HepG2 (cell line): ENCODE measurements around the gene RTBDN. TPM values are rescaled to one million over a fixed set of nuclear protein-coding genes. Genes with fewer than 3 reads are reported as not detected.

Experiments used
- HOXA3 ChIP-seq: sonication (generic); formaldehyde crosslinking; IDR thresholded peaks from 2 replicates; pipeline ENCODE4 v1.5.0; 2020; ENCODE audit warnings: missing genetic modification reagents
- KLF9 ChIP-seq: IDR thresholded peaks from 2 replicates; pipeline ENCODE4 v1.6.1; 2016; ENCODE audit warnings: low read depth
- REPIN1 ChIP-seq: sonication (generic); formaldehyde crosslinking; IDR thresholded peaks from 2 replicates; pipeline ENCODE4 v1.8.0; 2022; ENCODE audit warnings: missing genetic modification reagents, low read depth, mild to moderate bottlenecking, borderline replicate concordance
- RNF219 ChIP-seq: sonication (generic); formaldehyde crosslinking; IDR thresholded peaks from 2 replicates; pipeline ENCODE4 v1.5.0; 2020; ENCODE audit warnings: mild to moderate bottlenecking, missing genetic modification reagents
- SCMH1 ChIP-seq: sonication (generic); formaldehyde crosslinking; IDR thresholded peaks from 2 replicates; pipeline ENCODE4 v1.9.0; 2021; ENCODE audit warnings: missing genetic modification reagents, mild to moderate bottlenecking, borderline replicate concordance
- THRA ChIP-seq: sonication (generic); formaldehyde crosslinking; IDR thresholded peaks from 2 replicates; pipeline ENCODE4 v1.4.0; 2020; ENCODE audit warnings: missing genetic modification reagents, borderline replicate concordance
- ZFP36 ChIP-seq: fragments of 150-350 bp; IDR thresholded peaks from 2 replicates; pipeline ENCODE4 v1.6.1; 2018; ENCODE audit warnings: borderline replicate concordance, low read length, low read depth; ENCODE audit not compliant: partially characterized antibody
- ZNF180 ChIP-seq: sonication (generic); formaldehyde crosslinking; IDR thresholded peaks from 2 replicates; pipeline ENCODE4 v1.4.0; 2020; ENCODE audit warnings: low read depth, missing genetic modification reagents, borderline replicate concordance
- ZNF225 ChIP-seq: sonication (generic); formaldehyde crosslinking; IDR thresholded peaks from 2 replicates; pipeline ENCODE4 v1.4.0; 2020; ENCODE audit warnings: mild to moderate bottlenecking, missing genetic modification reagents
- ZNF234 ChIP-seq: sonication (generic); formaldehyde crosslinking; conservative IDR thresholded peaks from 2 replicates; pipeline ENCODE4 v1.5.1; 2020; ENCODE audit warnings: mild to moderate bottlenecking, missing genetic modification reagents
- ZNF296 ChIP-seq: sonication (generic); formaldehyde crosslinking; conservative IDR thresholded peaks from 2 replicates; pipeline ENCODE4 v1.5.0; 2020; ENCODE audit warnings: mild to moderate bottlenecking, missing genetic modification reagents
- ZNF451 ChIP-seq: sonication (generic); formaldehyde crosslinking; IDR thresholded peaks from 2 replicates; pipeline ENCODE4 v1.5.0; 2020; ENCODE audit warnings: mild to moderate bottlenecking, missing genetic modification reagents
- ZNF567 ChIP-seq: sonication (generic); formaldehyde crosslinking; IDR thresholded peaks from 2 replicates; pipeline ENCODE4 v1.8.1; 2023; ENCODE audit warnings: mild to moderate bottlenecking, missing genetic modification reagents, borderline replicate concordance
- ZNF761 ChIP-seq: sonication (generic); formaldehyde crosslinking; conservative IDR thresholded peaks from 2 replicates; pipeline ENCODE4 v1.4.0; 2020; ENCODE audit warnings: mild to moderate bottlenecking, missing genetic modification reagents
- ZNF788 ChIP-seq: sonication (generic); formaldehyde crosslinking; IDR thresholded peaks from 2 replicates; pipeline ENCODE4 v1.5.0; 2020; ENCODE audit warnings: mild to moderate bottlenecking, missing genetic modification reagents, borderline replicate concordance
- ZNF792 ChIP-seq: IDR thresholded peaks from 2 replicates; pipeline ENCODE4 v1.6.1; 2016
- polyA plus RNA-seq, 8 experiments: library from polyadenylated mRNA; depleted of rRNA in 3 of 8; stranded (reverse) in 7 of 8; unstranded in 1 of 8; fragments of >200 nt; fragmentation: Illumina TruSeq in 4 of 8; extraction: Trizol in 4 of 8; gene quantifications; 2 replicates each; pipeline versions ENCODE4 v1.2.1 to v1.2.3, GENCODE V29; 2011 to 2016; ENCODE audit warnings: low read depth in 4 of 8, missing spikeins in 1 of 8, mixed read lengths in 1 of 8; ENCODE audit not compliant: insufficient read depth in 1 of 8
- total RNA-seq, 5 experiments: library from RNA; depleted of rRNA; stranded (reverse); fragments of >200 nt; fragmentation: Illumina TruSeq; extraction: Trizol; gene quantifications; 2 replicates each; pipeline ENCODE4 v1.2.3, GENCODE V29; 2016; ENCODE audit warnings: low read depth in 1 of 5
- TF ChIP-seq, protein P1 (sequence below): sonication (generic); formaldehyde crosslinking; conservative IDR thresholded peaks from 2 replicates; pipeline ENCODE4 v1.5.0; 2020; ENCODE audit warnings: missing genetic modification reagents
- TF ChIP-seq, protein P2 (sequence below): sonication (generic); formaldehyde crosslinking; IDR thresholded peaks from 2 replicates; pipeline ENCODE4 v1.4.0; 2020; ENCODE audit warnings: missing genetic modification reagents
- TF ChIP-seq, protein P3 (sequence below): sonication (generic); formaldehyde crosslinking; IDR thresholded peaks from 2 replicates; pipeline ENCODE4 v1.8.1; 2022; ENCODE audit warnings: mild to moderate bottlenecking, missing genetic modification reagents
- TF ChIP-seq, protein P4 (sequence below): sonication (generic); formaldehyde crosslinking; IDR thresholded peaks from 2 replicates; pipeline ENCODE4 v1.4.0; 2020; ENCODE audit warnings: mild to moderate bottlenecking, missing genetic modification reagents, borderline replicate concordance

RTBDN gene
- total and polyA plus RNA-seq, 2 of the 13 experiments (the other 11 are each of a cell fraction or from before 2014, with no cell fraction given) = 0.27 to 0.48 TPM

GRCh38 chr19:12791345-12792050 lies 42.9 kb downstream of the RTBDN start, which contains the start of gene JUNB (continued):
- TF ChIP-seq THRA (CRISPR knock-in tag) = peak; percentile 83
- TF ChIP-seq, protein P1, sequence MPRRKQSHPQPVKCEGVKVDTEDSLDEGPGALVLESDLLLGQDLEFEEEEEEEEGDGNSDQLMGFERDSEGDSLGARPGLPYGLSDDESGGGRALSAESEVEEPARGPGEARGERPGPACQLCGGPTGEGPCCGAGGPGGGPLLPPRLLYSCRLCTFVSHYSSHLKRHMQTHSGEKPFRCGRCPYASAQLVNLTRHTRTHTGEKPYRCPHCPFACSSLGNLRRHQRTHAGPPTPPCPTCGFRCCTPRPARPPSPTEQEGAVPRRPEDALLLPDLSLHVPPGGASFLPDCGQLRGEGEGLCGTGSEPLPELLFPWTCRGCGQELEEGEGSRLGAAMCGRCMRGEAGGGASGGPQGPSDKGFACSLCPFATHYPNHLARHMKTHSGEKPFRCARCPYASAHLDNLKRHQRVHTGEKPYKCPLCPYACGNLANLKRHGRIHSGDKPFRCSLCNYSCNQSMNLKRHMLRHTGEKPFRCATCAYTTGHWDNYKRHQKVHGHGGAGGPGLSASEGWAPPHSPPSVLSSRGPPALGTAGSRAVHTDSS (CRISPR knock-in tag) = no peak
- peak; percentile 83 for TF ChIP-seq HOXA3 (CRISPR knock-in tag)
- TF ChIP-seq, protein P2, sequence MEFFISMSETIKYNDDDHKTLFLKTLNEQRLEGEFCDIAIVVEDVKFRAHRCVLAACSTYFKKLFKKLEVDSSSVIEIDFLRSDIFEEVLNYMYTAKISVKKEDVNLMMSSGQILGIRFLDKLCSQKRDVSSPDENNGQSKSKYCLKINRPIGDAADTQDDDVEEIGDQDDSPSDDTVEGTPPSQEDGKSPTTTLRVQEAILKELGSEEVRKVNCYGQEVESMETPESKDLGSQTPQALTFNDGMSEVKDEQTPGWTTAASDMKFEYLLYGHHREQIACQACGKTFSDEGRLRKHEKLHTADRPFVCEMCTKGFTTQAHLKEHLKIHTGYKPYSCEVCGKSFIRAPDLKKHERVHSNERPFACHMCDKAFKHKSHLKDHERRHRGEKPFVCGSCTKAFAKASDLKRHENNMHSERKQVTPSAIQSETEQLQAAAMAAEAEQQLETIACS = no peak
- TF ChIP-seq ZNF225 (CRISPR knock-in tag) = peak; percentile 47; the same call in 1 of the 2 replicates
- no peak for TF ChIP-seq SCMH1
- no peak for TF ChIP-seq ZNF761 (CRISPR knock-in tag)
- peak; percentile 88; the same call in 1 of the 2 replicates for TF ChIP-seq ZNF788 (CRISPR knock-in tag)
- no peak for TF ChIP-seq ZNF180 (CRISPR knock-in tag)
- peak; percentile 74; the same call in 1 of the 2 replicates for TF ChIP-seq KLF9 (CRISPR knock-in tag)
- no peak for TF ChIP-seq RNF219
- TF ChIP-seq ZNF451 (CRISPR knock-in tag) = peak; percentile 67; the same call in 1 of the 2 replicates
- TF ChIP-seq ZFP36 = no peak
- TF ChIP-seq ZNF234 = no peak
- no peak for TF ChIP-seq ZNF296 (CRISPR knock-in tag)
- TF ChIP-seq, protein P3, sequence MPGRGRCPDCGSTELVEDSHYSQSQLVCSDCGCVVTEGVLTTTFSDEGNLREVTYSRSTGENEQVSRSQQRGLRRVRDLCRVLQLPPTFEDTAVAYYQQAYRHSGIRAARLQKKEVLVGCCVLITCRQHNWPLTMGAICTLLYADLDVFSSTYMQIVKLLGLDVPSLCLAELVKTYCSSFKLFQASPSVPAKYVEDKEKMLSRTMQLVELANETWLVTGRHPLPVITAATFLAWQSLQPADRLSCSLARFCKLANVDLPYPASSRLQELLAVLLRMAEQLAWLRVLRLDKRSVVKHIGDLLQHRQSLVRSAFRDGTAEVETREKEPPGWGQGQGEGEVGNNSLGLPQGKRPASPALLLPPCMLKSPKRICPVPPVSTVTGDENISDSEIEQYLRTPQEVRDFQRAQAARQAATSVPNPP (CRISPR knock-in tag) = no peak
- TF ChIP-seq ZNF792 (CRISPR knock-in tag) = peak; percentile 96
- TF ChIP-seq, protein P4, sequence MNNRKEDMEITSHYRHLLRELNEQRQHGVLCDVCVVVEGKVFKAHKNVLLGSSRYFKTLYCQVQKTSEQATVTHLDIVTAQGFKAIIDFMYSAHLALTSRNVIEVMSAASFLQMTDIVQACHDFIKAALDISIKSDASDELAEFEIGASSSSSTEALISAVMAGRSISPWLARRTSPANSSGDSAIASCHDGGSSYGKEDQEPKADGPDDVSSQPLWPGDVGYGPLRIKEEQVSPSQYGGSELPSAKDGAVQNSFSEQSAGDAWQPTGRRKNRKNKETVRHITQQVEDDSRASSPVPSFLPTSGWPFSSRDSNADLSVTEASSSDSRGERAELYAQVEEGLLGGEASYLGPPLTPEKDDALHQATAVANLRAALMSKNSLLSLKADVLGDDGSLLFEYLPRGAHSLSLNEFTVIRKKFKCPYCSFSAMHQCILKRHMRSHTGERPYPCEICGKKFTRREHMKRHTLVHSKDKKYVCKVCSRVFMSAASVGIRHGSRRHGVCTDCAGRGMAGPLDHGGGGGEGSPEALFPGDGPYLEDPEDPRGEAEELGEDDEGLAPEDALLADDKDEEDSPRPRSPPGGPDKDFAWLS (CRISPR knock-in tag) = no peak
- TF ChIP-seq REPIN1 (CRISPR knock-in tag) = peak; percentile 72; the same call in 1 of the 2 replicates
- TF ChIP-seq ZNF567 (CRISPR knock-in tag) = peak; percentile 23; the same call in 1 of the 2 replicates
